HG02885 (cell line): ENCODE data around the gene MTUS2.
A peak's percentile ranks its signal among the peaks of the same experiment; 100 is the strongest.

Experiments
- ATAC-seq: cut with Tn5 transposase; IDR thresholded peaks from one replicate; pipeline ENCODE4 v1.9.1; 2021; ENCODE audit warnings: mild to moderate bottlenecking; ENCODE audit not compliant: unreplicated experiment, poor library complexity

The MTUS2 gene

DNA sequence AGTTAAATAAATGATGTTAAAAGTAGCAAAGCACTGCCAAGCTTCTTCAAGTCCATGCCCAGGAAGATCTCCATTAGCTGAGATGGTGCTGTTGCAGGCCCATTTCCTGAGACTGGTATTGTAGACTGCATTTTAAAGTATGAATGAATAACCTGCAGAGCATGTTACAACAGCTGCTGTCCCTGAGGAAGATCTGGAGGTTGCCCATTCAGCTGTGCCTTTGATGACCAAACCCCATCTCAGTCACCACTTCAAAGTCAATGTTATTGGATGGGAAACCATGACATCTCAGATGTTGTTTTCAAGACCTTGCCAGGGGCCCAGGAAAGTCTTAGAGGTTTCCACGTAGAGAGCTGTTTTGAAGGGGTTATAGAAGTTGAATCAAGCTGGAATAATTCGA, 281.3 kb downstream of the MTUS2 start:
- ATAC-seq: no peak

DNA sequence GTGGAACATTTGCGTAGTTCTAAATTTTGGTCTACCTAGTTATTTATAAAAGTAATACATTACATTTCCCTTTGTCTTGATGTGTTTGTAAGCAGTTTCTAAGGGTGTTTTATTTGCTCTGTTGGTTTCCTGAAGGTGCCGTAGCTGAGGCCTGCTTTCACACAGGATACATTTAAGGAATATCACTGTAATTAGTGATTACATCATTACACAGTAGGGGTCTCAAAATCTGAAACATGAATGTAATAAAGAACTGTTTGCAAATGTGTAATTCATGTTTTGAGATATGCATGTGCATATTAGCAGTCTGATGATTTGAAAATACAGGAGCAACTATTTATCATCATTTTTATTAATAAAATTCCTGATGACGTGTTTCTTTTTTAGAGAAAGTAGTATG, 281.8 kb downstream of the MTUS2 start:
- no peak for ATAC-seq

DNA sequence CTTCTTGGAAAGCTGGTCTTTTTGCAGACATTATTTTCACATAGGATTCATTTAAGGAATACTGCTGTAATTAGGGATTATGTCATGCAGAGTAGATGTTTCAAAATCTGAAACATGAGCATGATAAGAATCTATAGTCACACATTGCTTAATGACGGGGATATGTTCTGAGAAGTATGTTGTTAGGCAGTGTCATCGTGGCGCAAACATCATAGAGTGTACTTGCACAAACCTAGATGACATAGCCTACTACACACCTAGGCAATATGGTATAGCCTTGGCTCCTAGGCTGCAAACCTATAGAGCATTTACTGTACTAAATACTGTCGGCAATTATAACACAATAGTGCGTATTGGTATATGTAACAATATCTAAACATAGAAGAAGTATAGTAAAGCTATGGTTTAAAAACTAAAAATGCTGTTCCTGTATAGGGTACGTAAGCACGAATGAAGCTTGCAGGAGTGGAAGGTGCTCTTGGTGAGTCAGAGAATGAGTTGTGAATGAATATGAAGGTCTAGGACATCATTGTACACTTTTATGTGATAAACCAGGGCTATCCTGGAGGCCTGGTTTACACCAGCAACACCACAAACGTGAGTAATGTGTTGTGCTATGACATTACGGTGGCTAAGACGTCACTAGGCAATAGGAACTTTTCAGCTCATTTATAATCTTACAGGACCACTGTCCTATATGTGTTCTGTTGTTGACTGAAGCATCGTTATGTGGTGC, 283.1 kb downstream of the MTUS2 start:
- no peak for ATAC-seq

DNA sequence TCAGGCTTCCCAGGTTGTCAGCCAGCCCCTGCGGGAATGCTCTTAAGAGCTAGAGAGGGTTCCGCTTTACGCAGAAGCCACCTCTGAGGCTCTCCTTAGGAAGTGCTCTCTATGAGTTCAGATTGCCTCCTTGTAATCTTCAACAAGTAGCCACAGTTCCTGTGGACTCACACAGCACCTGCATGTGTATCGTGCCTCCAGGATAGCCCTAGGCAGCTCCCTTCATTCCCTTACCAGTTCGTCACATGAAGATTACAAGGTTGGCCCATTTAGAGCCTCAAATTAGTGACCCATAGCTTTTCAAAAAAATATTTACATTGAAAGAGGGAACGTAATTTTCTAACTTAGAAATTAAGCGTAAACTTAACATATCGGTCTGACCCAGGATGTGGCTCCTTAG, 284.3 kb downstream of the MTUS2 start:
- no peak for ATAC-seq

DNA sequence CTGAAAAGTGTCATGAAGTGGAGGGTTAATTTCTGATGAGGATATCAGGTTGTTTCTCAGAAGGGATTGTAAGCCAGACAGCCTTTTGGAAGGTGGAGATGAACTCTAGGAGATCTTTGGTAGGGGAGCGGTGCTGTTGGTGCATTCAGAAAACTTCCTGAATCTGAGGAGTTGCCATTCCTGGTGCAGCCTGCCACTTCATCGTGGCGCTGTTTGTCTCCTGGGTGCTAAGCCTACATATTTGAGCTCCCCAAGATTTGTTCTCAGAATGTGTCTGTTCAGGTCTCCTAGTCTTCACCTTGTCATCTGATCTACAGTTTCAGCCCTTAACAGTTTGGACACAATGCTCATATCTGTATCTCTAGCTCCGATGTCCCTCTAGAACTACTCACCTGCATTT, 285.6 kb downstream of the MTUS2 start:
- ATAC-seq: no peak

DNA sequence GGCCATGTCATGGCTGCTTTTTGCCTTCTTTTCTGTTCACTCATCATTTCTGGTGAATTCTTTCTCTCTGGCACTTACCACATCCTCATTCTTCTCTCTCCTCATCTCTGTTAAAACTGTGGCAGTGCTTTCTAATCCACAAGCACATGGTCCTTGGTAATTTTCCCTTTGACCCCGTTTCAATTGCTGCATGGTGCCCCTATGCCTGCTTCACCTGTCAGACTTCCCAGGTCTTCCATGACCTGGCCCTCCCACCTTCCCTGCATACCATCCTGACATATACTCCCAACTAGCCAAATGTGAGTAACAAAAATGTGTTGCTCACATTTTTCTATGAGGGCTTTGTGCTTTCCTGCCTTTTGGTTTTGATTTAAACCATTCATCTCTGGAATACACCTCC, 286.5 kb downstream of the MTUS2 start:
- no peak for ATAC-seq

DNA sequence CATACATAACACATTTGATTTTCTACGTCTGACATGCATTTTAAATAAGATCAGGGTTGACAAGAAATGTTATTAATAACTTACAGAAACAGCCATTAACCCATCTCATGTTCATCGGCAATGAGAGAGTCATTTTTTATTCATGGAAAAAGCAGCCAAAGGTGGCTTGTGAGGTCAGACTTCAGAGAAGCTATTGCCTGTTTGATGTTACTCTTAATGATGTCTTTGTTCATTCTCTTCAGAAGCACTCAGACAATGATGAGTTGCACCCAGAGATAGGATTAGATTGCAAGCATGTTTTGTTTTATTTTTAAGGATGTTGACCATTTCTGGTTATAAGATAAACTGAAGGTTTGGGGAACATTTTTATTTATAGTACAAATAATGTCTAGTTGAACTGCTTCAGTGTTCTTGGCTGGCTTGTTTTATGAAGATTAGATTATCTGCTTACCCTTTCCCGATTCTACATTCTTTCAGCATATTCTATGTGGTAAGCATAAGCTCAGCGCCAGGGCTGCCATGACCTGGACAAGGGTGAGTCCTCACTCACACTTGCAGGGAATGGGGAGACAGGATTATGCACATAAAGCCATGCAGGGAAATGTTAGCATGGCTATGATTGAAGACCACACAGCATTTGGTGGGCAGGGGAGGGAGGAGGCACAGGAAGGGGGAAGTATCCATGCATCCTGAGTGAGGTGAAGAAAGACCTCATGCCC, 288.1 kb downstream of the MTUS2 start:
- no peak for ATAC-seq

DNA sequence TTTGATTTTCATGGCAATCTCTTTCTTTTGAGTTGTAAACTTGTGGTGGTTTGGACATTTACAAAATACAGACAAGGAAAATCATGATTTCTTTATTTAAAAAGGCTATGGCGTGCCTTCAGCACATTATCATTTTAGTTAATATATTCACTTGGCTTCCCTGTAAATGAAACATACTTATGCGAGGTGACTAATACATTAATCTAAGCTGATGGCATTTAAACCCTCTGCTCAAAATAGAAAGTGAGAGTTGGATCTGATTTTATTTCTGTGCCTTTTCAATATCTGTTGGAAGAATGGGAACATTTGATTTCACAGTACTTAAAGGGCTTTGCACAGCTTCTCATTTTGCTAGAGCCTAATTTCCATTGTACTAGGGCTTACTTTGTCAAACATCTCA, 289.8 kb downstream of the MTUS2 start:
- ATAC-seq: no peak

DNA sequence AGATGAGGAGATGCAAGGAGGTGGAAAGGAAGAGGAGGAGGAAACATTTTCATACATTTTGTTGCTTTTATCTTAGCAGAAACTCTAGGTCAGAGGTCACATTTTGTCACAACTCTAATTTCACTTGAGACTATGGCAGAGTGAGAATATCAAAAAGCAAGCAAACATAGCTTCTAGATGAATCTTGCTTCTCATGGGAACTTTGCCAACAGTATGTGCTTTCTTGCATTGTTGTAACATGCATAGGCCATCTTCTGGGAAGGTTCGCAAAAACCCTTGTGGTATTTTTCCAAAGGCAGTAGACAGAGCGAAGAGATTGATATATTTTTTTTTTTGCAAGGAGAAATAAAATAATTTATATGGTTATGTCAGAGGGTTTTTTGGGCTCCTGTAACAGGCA, 291.3 kb downstream of the MTUS2 start:
- no peak for ATAC-seq

DNA sequence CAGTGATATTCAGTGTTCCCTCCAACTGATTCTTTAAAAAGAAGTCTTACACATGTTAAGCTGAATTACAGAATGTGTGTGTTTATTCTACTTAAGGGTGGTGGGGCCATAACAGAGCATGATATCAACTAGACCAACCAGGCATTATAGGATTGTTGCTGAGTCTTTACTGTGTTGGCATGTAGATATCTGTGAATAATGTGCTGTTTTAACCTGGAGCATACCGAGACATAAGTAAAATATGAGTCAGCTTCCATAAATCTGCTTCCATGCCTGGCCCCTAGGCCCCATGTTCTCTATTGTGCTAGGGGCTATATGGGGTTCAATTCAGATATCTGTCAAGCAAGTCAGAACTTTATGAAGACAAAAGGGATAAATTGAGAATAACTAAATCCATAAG, 295.7 kb downstream of the MTUS2 start:
- ATAC-seq: no peak

DNA sequence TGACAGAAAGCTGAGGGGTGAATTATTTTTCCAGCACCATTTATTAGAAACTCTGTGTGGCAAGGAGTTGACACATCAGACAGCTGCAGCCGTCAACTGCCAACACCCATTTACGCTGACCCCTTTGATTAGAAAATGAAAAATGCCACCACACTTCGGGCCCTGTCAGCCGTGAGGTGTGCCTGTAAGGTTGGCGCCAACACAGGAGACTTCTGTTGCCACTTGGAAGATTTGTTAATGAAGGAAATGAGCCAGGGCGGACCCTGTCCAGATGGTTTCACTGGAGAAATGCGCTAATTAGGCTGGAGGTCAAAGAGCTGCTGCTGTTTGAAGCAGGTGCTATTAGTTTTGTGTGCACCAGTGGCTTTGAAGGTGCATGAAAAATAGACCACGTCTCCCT, 297.5 kb downstream of the MTUS2 start:
- no peak for ATAC-seq

DNA sequence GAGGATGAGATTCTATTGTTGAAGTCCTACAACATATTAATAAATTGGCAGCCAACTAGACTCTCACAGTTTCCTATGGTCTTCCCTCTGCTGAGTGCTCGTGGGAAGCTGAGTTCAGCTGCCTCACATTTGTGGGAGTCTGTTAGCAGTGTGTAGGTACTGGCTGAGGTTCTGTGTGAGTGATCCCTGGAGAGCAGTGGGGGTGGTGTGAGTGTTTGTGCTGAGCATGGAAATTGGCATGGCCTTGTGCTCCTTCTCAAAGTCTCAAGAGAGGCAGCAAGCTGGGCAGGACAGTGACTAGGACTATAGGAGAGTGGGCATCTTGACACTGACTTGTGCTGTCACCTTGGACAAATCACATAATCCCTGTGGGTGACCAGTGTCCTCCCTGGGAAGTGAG, 298.3 kb downstream of the MTUS2 start:
- no peak for ATAC-seq

DNA sequence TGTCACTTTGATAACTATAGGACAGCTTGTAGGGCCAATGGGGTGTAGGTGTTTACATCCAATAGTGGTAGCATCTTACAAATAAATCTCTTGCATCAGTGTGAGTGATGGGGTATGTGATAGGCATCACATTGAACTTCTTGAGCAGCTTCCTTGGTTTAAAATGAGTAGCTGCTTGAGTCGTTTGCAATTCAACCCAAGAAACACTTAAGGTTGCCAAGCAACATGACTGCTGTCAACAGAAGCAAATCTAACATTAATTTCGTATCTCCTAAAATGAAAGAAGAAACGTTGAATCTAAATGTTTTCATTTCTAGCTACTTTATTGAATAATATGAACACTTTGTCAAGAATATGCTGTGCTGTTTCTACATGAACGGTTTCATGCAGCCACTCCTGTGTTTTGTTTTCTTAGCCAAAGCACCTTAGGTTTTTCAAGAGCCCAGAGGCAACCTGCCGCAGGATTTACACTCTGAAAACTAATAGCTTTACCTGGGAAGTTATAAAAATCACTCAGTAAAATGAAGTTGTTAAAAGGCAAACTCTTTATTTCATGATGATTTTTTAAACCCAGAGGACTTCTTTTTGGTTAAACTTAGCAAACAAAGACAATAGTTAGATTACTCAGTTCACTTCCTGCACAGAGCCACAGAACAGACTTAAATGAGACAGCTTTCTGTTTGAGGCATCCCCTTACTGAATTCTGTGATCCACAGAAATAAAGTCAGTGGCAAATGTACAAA, 305.2 kb downstream of the MTUS2 start:
- ATAC-seq: peak; percentile 77

DNA sequence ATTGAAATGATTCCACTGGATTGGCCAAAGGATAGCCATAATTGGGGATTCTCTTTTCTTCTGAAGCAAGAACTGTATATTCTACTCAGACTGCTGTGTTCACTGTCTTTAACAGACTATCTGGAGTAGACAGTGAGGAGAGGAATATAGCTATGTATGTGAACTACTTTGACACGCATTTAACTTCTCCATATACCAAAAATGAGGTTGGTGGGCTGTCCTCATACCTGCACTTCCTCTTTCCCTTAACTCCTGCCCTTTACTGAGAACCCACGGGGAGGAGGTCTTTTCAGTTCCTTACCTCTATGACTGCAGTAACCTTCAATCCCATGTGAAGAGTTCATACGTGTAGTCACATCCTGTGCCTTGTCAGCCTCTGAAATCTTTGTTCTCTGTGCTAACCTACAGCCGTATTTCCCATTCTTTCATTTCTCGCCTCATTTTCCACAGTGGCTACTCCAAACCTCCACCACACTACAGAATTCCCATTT, 305.8 kb downstream of the MTUS2 start:
- ATAC-seq: peak; percentile 65

DNA sequence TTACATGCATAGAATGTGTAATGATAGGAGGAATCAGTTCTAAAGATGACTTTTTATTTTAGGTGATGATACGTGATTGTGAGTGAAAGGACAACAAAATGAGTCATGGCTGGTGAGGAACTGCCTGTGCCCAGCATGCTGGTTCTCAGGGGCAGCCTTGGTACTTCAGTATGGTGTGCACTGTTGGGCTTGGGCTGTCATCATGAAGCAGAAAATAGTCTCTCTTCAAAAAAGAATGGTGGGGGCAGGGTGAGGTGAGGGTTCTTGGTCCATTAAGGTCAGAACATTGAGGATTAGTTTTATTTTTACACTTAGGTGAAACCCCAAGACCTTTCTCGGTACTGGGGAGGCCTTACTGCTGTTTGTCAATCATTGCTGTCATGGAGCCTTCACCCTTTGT, 309.5 kb downstream of the MTUS2 start:
- no peak for ATAC-seq

DNA sequence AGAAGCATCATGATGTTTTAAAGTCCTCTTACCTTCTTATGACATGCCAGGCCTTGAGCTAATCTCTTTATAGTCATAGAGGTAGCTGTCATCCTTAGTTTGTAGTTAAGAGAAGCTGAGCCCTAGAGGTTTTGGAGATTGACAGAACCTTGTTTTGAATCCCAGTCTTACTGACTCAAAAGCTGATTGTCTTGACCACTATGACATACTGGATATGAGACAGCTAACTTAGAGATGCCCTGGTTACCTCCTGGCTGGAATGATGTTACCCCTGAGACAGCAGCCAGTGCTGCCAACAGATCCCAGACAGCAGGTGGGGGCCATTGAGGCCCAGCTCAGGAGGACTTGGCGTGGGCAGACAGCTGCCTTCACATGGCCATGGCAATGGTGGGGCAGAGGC, 311.0 kb downstream of the MTUS2 start:
- ATAC-seq: no peak

DNA sequence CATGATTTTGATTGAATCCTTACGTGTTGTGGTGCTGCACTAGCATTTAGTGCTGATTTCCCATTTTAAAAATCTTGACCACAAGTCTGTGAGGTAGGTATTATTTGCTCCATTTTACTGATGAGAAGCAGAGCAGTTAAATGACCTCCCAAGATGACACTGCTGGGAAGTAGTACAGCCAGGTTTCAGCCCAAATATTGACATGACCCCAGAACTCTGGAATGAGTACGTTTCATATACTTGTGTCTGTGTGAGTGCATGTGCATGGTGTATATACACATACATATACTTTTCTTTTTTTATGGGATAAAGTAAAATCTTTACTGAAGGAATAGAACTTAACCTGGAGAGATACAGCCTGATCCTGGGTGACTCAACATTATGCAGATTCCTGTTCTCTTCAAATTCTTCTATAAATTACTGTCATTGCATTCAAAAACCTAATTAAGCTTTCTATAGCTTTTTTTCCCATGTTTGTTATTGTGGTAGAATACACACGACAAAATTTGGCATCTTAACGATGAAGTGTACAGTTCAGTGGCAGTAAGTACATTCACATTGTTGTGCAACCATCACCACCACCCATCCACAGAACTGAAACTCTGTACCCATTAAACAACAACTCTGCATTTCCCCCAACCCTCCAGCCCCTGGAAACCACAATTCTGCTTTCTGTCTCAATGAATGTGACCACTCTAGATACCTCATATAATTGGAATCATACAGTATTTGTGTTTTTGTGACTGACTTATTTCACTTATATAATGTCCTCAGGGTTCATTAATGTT, 311.9 kb downstream of the MTUS2 start:
- ATAC-seq: no peak

DNA sequence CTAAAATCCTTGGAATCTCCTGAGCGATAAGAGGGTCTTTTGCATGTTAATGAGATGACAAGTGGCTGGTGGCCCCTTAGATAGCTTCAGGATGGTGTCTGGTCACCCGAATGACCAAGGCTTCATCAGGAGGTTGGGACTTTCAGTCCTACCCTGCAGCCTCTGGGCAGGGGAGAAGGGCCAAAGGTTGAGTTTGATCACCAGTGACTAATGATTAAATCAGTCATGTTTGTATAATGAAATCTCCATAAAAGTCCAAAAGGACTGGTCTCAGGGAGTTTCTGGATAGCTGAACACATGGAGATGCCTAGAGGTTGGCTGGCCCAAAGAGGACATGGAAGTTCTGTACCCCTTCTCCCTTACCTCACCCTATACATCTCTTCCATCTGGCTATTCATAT, 316.2 kb downstream of the MTUS2 start:
- ATAC-seq: no peak

DNA sequence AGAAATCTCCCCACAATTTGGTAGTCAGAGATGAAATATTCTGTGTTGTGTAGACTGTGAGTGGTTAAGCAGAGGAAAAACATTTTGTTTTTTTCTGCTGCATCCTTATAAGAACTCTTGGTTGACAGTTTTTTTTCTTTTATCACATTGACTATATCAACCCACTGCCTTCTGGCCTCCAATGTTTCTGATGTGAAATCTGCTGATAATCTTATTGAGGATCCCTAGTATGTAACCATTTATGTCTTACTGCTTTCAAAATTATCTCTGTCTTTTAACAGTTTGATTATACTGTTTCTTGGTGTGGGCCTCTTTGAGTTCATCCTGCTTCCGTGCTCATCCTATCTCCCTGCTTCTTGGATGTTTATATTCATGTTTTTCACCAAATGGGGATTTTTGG, 316.9 kb downstream of the MTUS2 start:
- ATAC-seq: no peak

DNA sequence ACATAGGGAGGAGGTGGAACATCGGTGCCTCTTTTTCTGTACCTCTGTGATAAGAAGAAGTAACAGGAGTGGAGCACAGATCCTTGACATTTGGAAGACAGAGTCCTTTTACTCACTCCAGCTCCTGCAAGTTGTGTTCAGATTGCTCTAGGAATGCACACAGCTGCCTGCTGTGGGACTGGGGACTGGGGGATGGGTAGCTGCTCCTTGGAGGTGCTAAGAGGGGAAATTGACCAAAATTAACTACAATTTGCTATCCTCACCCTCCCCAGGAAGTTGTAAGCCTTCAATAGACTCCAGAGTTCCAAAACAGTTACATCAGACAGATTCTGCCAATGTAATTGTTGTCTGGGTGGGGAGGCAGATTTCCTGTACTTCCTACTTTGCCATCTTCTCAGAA, 317.9 kb downstream of the MTUS2 start:
- no peak for ATAC-seq

DNA sequence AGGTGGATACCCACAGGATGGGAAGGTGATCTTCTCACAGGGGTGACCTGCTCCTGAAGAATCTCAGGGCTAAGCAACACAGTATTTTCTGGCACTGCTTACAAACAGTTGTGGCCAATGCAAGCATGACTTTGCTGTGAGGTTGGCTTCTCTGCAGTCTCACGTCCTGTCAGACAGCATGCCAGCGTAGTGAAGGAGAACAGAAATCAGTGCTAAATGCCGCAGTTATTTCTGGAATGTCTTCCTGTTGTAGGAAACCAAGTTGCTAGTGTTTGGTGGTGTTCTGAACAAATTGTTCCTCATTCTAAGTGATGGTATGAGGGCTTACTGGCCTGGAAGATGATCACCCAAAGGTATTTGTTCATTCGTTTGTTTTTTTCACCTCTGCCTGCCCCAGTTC, 320.1 kb downstream of the MTUS2 start:
- ATAC-seq: no peak
